Nephron (organoid): ENCODE data around the gene ANKRD61.
"Not testable (repeated sequence)": the region's sequence is repeated elsewhere in the genome, so short reads cannot be mapped to it uniquely, and the experiment has no call there.

Source experiments
- H3K27ac Mint-ChIP-seq, 3 experiments: 2 replicates each; pipeline ENCODE4 v1.8.0; 2020; ENCODE audit warnings: mixed read lengths in 3 of 3, mild to moderate bottlenecking in 2 of 3, moderate library complexity in 1 of 3
- H3K27me3 Mint-ChIP-seq: 2 replicates; pipeline ENCODE4 v1.8.0; 2021; ENCODE audit warnings: low read depth, mild to moderate bottlenecking, moderate library complexity, mixed read lengths
- H3K36me3 Mint-ChIP-seq: 2 replicates; pipeline ENCODE4 v1.8.0; 2020; ENCODE audit warnings: low read depth, mixed read lengths
- H3K4me1 Mint-ChIP-seq: 2 replicates; pipeline ENCODE4 v1.8.0; 2020; ENCODE audit warnings: mixed read lengths
- H3K4me3 Mint-ChIP-seq, 3 experiments: 2 replicates each; pipeline ENCODE4 v1.8.0; 2020; ENCODE audit warnings: mild to moderate bottlenecking in 3 of 3, mixed read lengths in 3 of 3, moderate library complexity in 2 of 3
- H3K9me3 Mint-ChIP-seq: 2 replicates; pipeline ENCODE4 v1.8.0; 2020; ENCODE audit warnings: mixed read lengths
- CTCF ChIP-seq, 3 experiments: fragments of 200-600 bp; sonication (generic); IDR thresholded peaks; one replicate each; pipeline ENCODE4 v1.5.0; 2021; ENCODE audit warnings: antibody characterized with exemption in 3 of 3; ENCODE audit not compliant: unreplicated experiment in 3 of 3

Gene ANKRD61

GRCh38 chr7:6049780-6050179 lies 18.6 kb downstream of the ANKRD61 start:
- H3K4me1 Mint-ChIP-seq = no peaks in the 10 kb centered on the region
- H3K36me3 Mint-ChIP-seq = peaks cover 52% of the 10 kb centered on the region
- H3K27ac Mint-ChIP-seq = no peak overlapping the region
- no peak for TF ChIP-seq CTCF (IDR thresholded peaks at IDR 0.05; ENCODE audit: unreplicated experiment in 3 of 3)
- no peaks in the 10 kb centered on the region for H3K9me3 Mint-ChIP-seq
- no peak overlapping the region for H3K4me3 Mint-ChIP-seq
- no peaks in the 10 kb centered on the region for H3K27me3 Mint-ChIP-seq

DNA sequence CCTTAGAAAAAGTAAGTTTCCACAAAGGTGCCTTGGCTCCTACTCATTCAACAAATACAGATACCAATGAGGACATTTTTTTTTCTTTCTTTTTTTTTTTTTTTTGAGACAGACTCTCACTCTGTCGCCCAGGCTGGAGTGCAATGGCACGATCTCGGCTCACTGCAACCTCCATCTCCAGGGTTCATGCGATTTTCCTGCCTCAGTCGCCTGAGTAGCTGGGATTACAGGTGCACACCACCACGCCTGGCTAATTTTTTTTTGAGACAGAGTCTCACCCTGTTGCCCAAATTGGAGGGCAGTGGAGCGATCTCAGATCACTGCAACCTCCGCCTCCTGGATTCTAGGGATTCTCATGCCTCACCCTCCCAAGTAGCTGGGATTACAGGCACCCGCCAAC lies 20.0 kb downstream of the ANKRD61 start:
- H3K27me3 Mint-ChIP-seq, H3K27ac Mint-ChIP-seq, H3K4me3 Mint-ChIP-seq, H3K4me1 Mint-ChIP-seq, H3K9me3 Mint-ChIP-seq: not testable (repeated sequence)
- peaks cover 47% of the 10 kb centered on the region for H3K36me3 Mint-ChIP-seq

DNA sequence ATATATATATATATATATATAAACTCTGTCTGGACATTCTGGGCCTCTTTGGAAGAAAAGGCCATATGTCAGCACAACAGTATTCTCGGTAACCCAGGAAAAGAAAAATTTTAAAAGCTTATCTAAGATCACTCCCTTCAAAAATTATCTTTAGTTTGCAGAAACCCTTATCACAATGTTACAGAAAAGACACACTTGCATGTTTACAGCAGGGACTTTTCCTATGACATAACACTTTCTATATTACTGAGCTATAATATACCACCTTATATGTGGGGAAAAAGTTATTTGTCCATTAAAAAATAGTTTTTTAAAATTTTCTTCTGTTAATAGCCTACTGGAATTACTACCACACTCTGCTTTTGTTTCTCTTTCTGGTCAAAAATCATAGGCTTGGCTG lies 25.4 kb downstream of the ANKRD61 start:
- Mint-ChIP-seq H3K9me3 (no peaks in the 10 kb centered on the region), H3K4me1 (peaks cover 18% of the 10 kb centered on the region), H3K27me3 (no peaks in the 10 kb centered on the region), H3K27ac (no peak overlapping the region), H3K36me3 (peaks cover 22% of the 10 kb centered on the region), H3K4me3 (no peak overlapping the region)
- TF ChIP-seq CTCF (IDR thresholded peaks at IDR 0.05; ENCODE audit: unreplicated experiment in 3 of 3) = no peak

GRCh38 chr7:6057316-6058129 lies 26.3 kb downstream of the ANKRD61 start:
- no peaks in the 10 kb centered on the region for H3K9me3 Mint-ChIP-seq
- H3K4me3 Mint-ChIP-seq = peak overlapping the region; percentile 93 to 98 (median 97)
- peaks cover 18% of the 10 kb centered on the region for H3K4me1 Mint-ChIP-seq
- H3K27me3 Mint-ChIP-seq = no peaks in the 10 kb centered on the region
- no peak for TF ChIP-seq CTCF (IDR thresholded peaks at IDR 0.05; ENCODE audit: unreplicated experiment in 3 of 3)
- peak overlapping the region in 2 of 3 experiments; percentile 55 to 92 for H3K27ac Mint-ChIP-seq
- peaks cover 17% of the 10 kb centered on the region for H3K36me3 Mint-ChIP-seq

DNA sequence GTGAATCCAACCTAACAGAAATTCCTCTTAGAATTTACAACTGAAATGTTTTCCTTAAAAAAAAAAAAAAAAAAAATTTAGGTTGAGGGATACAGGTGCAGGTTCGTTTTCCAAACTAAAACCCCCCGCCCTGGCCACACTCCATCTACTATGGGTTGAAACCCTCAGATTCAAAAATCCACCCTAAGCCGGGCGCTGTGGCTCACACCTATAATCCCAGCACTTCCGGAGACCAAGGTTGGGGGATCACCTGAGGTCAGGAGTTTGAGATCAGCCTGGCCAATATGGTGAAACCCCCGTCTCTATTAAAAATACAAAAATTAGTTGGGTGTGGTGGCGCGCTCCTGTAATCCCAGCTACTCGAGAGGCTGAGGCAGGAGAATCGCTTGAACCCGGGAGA lies 28.8 kb downstream of the ANKRD61 start:
- peaks cover 18% of the 10 kb centered on the region for H3K4me1 Mint-ChIP-seq
- peak overlapping the region; percentile 35 to 97 (median 93) for H3K4me3 Mint-ChIP-seq
- H3K27ac Mint-ChIP-seq, H3K27me3 Mint-ChIP-seq, H3K36me3 Mint-ChIP-seq, H3K9me3 Mint-ChIP-seq: not testable (repeated sequence)

- no peak overlapping the region for H3K4me3 Mint-ChIP-seq
- H3K27me3 Mint-ChIP-seq = no peaks in the 10 kb centered on the region
- H3K4me1 Mint-ChIP-seq = no peaks in the 10 kb centered on the region
- no peak overlapping the region for H3K27ac Mint-ChIP-seq
- H3K36me3 Mint-ChIP-seq = no peaks in the 10 kb centered on the region
- TF ChIP-seq CTCF (IDR thresholded peaks at IDR 0.05; ENCODE audit: unreplicated experiment in 3 of 3) = no peak
- H3K9me3 Mint-ChIP-seq = no peaks in the 10 kb centered on the region
Observed at GRCh38 chr7:6071406-6071805, 40.2 kb downstream of the ANKRD61 start.
